ENCODE data around the gene DMXL1.

DNA sequence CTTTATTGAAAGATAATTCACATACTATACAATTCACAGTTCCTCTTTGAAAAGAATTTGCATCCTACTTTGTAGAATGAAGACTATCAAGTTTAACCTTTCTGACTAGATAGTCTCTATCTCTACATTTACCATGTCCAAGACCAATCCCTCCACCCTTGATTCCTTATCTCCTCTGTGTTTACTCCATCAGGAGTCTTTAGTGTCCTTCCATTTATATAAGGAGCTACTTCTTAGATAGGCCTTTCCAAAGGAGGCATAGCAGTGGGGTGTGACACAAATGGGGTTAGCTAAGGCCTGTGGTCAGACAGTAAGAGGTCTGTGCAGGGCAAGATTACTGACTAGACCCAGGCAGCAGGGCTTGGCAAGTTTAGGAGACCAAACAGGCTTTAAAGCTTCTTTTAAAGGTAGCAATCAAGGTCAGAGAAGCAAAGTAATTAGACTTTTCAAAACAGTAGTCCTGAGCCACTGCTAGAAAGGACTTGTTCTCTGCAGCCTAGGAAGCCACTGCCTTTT is 11.1 kb upstream of the DMXL1 start:
- TF ChIP-seq, protein P1, sequence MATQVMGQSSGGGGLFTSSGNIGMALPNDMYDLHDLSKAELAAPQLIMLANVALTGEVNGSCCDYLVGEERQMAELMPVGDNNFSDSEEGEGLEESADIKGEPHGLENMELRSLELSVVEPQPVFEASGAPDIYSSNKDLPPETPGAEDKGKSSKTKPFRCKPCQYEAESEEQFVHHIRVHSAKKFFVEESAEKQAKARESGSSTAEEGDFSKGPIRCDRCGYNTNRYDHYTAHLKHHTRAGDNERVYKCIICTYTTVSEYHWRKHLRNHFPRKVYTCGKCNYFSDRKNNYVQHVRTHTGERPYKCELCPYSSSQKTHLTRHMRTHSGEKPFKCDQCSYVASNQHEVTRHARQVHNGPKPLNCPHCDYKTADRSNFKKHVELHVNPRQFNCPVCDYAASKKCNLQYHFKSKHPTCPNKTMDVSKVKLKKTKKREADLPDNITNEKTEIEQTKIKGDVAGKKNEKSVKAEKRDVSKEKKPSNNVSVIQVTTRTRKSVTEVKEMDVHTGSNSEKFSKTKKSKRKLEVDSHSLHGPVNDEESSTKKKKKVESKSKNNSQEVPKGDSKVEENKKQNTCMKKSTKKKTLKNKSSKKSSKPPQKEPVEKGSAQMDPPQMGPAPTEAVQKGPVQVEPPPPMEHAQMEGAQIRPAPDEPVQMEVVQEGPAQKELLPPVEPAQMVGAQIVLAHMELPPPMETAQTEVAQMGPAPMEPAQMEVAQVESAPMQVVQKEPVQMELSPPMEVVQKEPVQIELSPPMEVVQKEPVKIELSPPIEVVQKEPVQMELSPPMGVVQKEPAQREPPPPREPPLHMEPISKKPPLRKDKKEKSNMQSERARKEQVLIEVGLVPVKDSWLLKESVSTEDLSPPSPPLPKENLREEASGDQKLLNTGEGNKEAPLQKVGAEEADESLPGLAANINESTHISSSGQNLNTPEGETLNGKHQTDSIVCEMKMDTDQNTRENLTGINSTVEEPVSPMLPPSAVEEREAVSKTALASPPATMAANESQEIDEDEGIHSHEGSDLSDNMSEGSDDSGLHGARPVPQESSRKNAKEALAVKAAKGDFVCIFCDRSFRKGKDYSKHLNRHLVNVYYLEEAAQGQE (IDR thresholded peaks at IDR 0.05; ENCODE audit: insufficient read depth in 1 of 2, low read depth in 2 of 2, low read length in 1 of 2), result no peak
- TF ChIP-seq, protein P2, sequence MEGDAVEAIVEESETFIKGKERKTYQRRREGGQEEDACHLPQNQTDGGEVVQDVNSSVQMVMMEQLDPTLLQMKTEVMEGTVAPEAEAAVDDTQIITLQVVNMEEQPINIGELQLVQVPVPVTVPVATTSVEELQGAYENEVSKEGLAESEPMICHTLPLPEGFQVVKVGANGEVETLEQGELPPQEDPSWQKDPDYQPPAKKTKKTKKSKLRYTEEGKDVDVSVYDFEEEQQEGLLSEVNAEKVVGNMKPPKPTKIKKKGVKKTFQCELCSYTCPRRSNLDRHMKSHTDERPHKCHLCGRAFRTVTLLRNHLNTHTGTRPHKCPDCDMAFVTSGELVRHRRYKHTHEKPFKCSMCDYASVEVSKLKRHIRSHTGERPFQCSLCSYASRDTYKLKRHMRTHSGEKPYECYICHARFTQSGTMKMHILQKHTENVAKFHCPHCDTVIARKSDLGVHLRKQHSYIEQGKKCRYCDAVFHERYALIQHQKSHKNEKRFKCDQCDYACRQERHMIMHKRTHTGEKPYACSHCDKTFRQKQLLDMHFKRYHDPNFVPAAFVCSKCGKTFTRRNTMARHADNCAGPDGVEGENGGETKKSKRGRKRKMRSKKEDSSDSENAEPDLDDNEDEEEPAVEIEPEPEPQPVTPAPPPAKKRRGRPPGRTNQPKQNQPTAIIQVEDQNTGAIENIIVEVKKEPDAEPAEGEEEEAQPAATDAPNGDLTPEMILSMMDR (IDR thresholded peaks at IDR 0.05), result no peak
- TF ChIP-seq POLR2AphosphoS5 (IDR thresholded peaks at IDR 0.05; ENCODE audit: low read depth, low read length), result no peak
- TF ChIP-seq TCF7L2 (IDR thresholded peaks at IDR 0.05; ENCODE audit: low read depth, low read length), result no peak

All from Panc1 (cell line).